ENCODE measurements around the gene ERBB2.
A peak's percentile ranks its signal among the peaks of the same experiment; 100 is the strongest.
"Not testable (repeated sequence)": the region's sequence is repeated elsewhere in the genome, so short reads cannot be mapped to it uniquely, and the experiment has no call there.

Gene ERBB2

DNA sequence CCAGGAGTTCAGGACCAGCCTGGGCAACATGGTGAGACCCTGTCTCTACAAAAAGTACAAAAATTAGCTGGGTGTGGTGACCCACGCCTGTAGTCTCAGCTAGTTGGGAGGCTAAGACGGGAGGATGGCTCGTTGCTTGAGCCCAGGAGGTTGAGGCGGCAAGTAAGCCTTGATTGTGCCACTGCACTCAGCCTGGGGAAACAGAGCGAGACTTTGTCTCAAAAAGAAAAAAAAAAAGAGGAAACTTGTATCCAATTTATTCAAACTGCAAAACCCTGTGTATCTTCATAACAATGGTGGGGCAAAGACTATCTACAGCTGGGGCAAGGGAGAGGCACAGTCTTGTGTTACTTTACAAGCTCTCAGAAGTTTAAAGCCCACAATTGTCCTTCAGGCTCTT is 59.3 kb downstream of the ERBB2 start:
- peak overlapping the region; percentile 90 for H3K27ac Mint-ChIP-seq
- peak overlapping the region; percentile 71 for H3K4me3 Mint-ChIP-seq
- peaks cover 81% of the 10 kb centered on the region for H3K4me1 Mint-ChIP-seq
- no peaks in the 10 kb centered on the region for H3K9me3 Mint-ChIP-seq
- H3K36me3 Mint-ChIP-seq = peaks cover 96% of the 10 kb centered on the region
- ATAC-seq = no peak
- DNase-seq (ENCODE audit: low spot score in 2 of 2) = no peak

DNA sequence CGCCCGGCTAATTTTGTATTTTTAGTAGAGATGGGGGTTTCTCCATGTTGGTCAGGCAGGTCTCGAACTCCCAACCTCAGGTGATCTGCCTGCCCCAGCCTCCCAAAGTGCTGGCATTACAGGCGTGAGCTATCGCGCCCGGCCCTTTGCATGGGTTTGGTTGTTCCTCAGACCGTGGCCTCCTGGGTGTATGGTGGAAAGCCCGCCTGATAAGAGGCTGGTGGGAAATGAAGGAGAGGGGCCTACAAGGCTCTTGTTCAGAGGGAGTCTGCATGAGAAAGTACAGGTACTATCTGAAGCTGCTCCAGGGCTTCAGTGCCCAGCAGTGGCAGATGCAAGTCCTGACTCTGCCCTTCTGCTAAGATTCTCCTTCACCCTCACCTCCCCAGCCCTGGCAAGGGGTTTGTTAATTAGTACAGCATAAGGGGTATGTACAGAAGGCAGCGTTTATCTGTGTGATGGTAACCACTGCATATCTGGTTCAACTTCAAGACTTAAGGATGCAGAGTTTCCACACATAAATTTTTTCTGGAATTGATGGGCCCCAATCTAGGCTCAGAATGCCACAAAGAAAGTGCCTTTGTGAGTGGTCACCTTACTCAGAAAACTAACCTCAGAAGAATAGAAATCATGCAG is 62.1 kb downstream of the ERBB2 start:
- no peak for DNase-seq (ENCODE audit: low spot score in 2 of 2)
- peaks cover 84% of the 10 kb centered on the region for H3K4me1 Mint-ChIP-seq
- ATAC-seq = peak; percentile 42
- H3K4me3 Mint-ChIP-seq = peak overlapping the region; percentile 8
- peak overlapping the region; percentile 84 for H3K27ac Mint-ChIP-seq
- peaks cover 100% of the 10 kb centered on the region for H3K36me3 Mint-ChIP-seq
- H3K9me3 Mint-ChIP-seq = no peaks in the 10 kb centered on the region

DNA sequence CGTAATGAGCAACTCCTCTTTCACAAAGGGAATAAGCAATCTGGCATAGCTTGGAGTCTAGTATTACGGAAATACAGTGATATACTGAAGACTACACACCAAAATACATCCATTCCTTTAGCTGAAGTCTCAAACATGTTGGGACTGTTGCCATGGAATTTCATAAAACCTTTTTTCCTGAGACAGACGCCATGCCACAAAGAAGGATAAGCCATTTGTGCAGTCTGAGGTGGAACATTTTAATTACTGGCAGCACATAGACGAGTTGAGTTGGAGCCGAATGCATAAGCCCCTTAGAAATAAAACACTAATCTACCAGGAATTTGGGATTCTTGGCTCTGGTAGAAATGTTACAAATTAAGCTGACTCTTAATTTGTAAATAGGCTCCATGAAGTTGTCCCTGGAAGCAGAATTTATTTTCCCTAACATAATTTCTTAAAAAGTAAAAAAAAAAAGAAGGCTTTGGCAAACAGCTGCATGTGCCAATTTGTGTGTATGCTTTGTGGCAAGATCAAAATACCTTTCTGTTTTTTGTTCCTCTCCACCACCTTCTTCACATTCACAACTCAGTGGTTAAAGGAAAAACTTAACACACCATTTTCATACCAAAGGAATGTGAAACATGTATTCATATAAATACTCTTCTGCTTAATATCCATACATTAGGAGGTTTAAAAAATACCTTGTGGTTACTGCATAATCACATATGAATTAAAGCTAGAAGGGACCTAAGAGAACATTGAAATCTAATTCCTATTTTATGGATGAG is 63.4 kb downstream of the ERBB2 start:
- ATAC-seq (no peak), DNase-seq (ENCODE audit: low spot score in 2 of 2) (no peak)
- Mint-ChIP-seq H3K27ac (peak overlapping the region; percentile 84), H3K4me3 (no peak overlapping the region), H3K9me3 (no peaks in the 10 kb centered on the region), H3K36me3 (peaks cover 100% of the 10 kb centered on the region), H3K4me1 (peaks cover 84% of the 10 kb centered on the region)

DNA sequence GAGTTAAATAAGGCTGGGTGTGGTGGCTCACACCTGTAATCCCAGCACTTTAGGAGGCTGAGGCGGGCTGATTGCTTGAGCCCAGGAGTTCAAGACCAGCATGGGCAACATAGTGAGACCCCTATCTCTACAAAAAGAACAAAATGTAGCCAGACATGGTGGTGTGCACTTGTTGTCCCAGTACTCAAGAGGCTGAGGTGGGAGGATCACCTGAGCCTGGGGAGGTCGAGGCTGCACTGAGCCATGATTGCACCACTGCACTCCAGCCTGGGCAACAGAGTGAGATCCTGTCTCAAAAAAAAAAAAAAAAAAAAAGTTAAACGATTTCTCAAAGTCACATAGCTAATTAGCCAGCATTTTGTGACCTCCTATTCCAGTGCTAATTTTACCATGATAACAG is 64.3 kb downstream of the ERBB2 start:
- H3K27ac Mint-ChIP-seq; DNase-seq (ENCODE audit: low spot score in 2 of 2); H3K9me3 Mint-ChIP-seq; ATAC-seq; H3K4me3 Mint-ChIP-seq: not testable (repeated sequence)
- H3K36me3 Mint-ChIP-seq = peaks cover 100% of the 10 kb centered on the region
- H3K4me1 Mint-ChIP-seq = peaks cover 84% of the 10 kb centered on the region

DNA sequence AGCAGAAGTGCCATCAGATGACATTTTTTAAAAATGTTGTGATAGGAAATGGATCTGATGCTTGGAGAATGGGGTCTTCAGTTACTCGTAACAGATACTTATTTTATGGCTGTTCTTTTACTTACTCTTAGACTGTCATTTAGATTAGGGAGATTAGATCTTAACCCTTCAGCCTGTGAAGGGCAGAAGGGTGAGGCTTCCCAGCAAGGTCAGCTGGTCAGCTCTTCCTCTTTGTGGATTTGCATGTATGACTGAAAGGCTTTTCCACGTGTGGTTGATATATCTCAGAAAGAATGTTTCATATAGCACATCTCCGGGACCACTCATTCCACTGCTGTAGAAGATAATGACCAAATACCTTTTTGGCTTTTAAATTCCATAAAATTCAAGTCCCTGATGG is 65.3 kb downstream of the ERBB2 start:
- DNase-seq (ENCODE audit: low spot score in 2 of 2) (no peak), ATAC-seq (no peak)
- no peak overlapping the region for H3K4me3 Mint-ChIP-seq
- peak overlapping the region; percentile 93 for H3K27ac Mint-ChIP-seq
- no peaks in the 10 kb centered on the region for H3K9me3 Mint-ChIP-seq
- peaks cover 100% of the 10 kb centered on the region for H3K36me3 Mint-ChIP-seq
- peaks cover 85% of the 10 kb centered on the region for H3K4me1 Mint-ChIP-seq

DNA sequence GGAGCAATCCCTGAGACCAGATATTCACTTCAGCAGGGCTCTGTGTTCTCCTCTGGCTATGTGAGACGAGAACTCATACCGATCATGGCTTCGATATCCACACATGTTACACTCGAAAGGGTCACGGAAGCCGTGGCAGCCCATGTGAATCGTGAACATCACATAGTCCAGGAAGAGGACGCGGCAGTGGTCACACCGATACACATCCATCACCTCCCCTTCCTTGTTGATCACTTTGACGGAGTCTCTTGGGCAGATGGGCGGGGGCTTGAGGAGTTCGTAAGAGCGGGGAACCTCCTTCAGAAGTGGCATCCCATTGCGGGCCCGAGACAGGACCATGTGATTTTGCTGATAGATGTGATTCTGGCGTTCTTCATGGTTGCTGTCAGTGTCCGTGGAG is 65.9 kb downstream of the ERBB2 start:
- peaks cover 86% of the 10 kb centered on the region for H3K4me1 Mint-ChIP-seq
- DNase-seq (ENCODE audit: low spot score in 2 of 2) (no peak), ATAC-seq (no peak)
- peak overlapping the region; percentile 58 for H3K4me3 Mint-ChIP-seq
- no peaks in the 10 kb centered on the region for H3K9me3 Mint-ChIP-seq
- H3K36me3 Mint-ChIP-seq = peaks cover 100% of the 10 kb centered on the region
- peak overlapping the region; percentile 93 for H3K27ac Mint-ChIP-seq

DNA sequence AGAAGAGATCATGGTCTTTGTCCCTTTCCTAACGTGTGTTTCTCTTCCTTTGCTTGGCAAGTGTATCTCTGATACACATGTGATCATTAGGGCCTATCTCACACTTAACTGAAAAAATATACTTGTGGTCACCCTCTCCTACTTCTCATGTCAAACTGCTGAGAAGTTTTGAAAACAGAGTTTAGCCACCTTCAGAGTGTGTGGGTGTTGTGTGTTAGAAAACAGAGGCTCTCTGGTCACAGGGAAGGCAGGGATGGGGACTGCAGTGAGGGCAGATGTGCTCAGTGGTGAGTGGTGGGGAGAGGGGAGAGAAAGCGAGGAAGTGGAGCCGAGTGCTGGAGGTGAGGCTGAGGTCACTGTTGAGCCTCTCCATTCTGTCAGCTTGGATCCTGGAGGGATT is 67.3 kb downstream of the ERBB2 start:
- H3K27ac Mint-ChIP-seq = peak overlapping the region; percentile 93
- H3K9me3 Mint-ChIP-seq = no peaks in the 10 kb centered on the region
- peak overlapping the region; percentile 58 for H3K4me3 Mint-ChIP-seq
- ATAC-seq (peak; percentile 27), DNase-seq (ENCODE audit: low spot score in 2 of 2) (no peak)
- peaks cover 88% of the 10 kb centered on the region for H3K4me1 Mint-ChIP-seq
- H3K36me3 Mint-ChIP-seq = peaks cover 100% of the 10 kb centered on the region

DNA sequence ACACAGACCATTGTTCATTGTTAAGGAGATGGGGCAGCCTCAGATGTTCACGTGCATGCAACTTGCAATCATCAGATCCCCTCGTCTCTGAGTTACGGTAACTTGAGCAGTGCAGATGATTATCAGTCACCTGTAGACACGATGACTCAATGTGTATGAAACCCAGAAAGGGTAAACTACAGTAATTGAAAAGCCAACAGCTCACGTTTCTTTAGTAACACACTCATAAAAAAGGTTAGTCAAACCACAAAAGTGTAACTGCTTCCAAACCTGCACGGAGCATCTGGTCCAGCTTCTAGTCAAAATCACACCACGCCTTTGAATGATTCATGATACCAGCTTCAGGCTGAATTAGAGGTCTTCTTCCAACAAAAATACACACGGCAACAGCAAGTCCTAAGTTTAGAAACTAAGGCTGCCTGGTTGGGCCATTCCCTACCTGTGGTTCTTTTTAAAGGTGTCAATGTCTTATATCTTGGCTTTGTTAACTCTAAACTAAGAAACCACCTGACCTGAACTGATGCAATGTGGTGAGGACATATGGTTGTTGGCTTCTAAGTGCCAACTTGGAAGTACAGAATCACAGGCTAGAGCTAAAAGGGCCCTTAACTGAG is 70.2 kb downstream of the ERBB2 start:
- H3K27ac Mint-ChIP-seq = peak overlapping the region; percentile 91
- peaks cover 98% of the 10 kb centered on the region for H3K4me1 Mint-ChIP-seq
- ATAC-seq (peak; percentile 91), DNase-seq (ENCODE audit: low spot score in 2 of 2) (peak in 1 of 2 donors; percentile 80)
- H3K9me3 Mint-ChIP-seq = no peaks in the 10 kb centered on the region
- H3K4me3 Mint-ChIP-seq = peak overlapping the region; percentile 72
- peaks cover 97% of the 10 kb centered on the region for H3K36me3 Mint-ChIP-seq

DNA sequence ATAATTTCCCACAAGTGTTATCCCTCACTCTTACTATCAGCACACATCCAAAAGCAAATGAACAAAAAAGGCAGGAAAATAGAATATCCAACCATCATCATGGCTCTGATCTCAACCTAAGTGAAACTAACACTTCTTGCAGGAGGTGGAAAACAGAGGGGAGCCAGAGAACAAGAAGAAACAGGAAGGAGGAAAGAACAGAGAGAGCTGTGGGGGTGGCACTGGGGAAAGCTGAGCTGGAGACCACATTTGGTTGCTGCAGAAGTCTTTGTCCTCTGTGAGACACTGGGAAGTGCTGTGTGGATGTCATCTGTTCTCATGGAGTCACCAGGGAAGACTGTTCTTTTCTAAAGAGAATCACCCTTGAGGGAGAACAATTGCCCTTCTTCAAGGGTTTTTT is 72.6 kb downstream of the ERBB2 start:
- no peaks in the 10 kb centered on the region for H3K9me3 Mint-ChIP-seq
- peak overlapping the region; percentile 72 for H3K4me3 Mint-ChIP-seq
- no peak for ATAC-seq
- peaks cover 95% of the 10 kb centered on the region for H3K4me1 Mint-ChIP-seq
- H3K27ac Mint-ChIP-seq = peak overlapping the region; percentile 91
- peaks cover 97% of the 10 kb centered on the region for H3K36me3 Mint-ChIP-seq
- DNase-seq (ENCODE audit: low spot score in 2 of 2) = no peak

DNA sequence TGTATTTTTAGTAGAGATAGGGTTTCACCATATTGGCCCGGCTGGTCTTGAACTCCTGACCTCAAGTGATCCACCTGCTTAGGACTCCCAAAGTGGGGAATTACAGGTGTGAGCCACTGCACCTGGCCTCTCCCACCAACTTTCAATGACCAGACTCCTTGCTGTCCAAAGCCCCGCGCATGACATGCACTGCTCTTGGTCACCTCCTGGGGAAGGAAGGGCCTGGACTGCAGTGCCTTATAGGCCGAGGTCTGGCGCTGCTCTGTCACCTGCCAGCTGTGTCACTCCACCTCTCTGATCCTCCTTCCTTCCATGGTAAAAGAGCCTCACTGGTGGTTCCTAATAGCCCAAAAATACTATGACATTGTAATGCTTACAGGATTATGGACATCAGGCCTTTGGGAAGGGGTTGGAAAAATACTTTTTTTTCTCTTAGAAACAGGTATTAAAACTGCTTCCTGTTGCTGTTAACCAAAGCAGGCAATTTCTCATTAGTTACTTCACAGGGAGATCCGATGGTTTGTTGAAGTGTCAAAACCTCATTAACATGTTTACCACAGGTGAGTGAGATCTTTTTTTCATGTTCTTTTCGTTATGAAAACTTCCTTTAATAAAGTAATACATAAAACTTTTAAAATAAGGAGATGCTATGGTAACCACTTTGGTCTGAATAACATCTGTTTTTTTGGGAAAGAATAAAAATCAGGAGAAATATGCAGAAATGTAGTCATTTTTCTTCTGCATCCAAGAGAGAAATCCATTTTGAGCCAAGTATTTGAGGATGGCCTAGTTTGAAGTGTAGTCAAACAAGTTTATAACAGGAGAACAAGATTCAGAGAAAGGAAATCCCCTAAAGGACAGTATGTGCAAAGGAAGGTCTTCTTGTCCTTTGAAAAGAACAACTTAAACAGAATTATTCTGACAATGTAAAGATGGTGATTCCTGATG is 73.4 kb downstream of the ERBB2 start:
- Mint-ChIP-seq H3K4me3 (peak overlapping the region; percentile 72), H3K36me3 (peaks cover 94% of the 10 kb centered on the region), H3K4me1 (peaks cover 91% of the 10 kb centered on the region), H3K27ac (peak overlapping the region; percentile 91), H3K9me3 (no peaks in the 10 kb centered on the region)
- no peak for ATAC-seq
- no peak for DNase-seq (ENCODE audit: low spot score in 2 of 2)

DNA sequence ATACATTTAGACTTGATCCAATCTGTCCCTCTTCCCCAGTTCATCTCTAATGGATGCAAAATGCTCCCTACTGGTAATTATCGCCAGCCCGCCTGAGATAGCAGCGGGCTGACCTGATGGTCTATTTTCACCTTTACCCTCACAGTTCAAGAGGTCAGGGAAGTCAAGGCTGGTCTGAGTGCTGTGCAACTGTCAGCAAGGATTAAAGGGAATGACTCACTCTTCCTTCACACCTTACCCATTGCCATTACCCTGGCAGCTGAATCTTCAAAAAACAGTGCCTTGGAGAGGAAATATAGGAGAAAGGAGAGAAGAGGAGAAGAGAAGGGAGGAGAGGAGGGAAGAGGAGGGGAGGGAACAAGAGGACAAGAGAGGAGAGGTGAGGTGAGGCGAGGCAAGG is 74.2 kb downstream of the ERBB2 start:
- H3K4me1 Mint-ChIP-seq = peaks cover 83% of the 10 kb centered on the region
- peaks cover 94% of the 10 kb centered on the region for H3K36me3 Mint-ChIP-seq
- H3K27ac Mint-ChIP-seq = peak overlapping the region; percentile 91

DNA sequence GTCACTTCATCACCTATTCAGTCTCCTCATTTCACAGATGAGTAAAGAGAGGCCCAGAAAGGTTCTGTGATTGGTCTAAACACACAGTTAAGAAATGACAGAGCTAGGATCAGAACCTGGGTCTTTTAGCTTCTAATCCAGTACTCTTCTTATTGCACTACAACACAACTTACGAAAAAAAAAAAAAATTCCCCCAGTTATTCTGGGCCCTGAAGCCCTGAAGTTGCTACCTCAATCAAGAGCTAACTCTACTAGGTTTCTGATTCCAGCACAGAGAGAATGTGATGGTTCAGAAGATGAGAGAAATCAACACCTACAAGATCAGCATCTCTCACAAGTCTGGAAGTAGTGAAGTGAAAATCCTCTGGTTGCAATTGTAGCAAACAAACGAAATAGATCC is 75.2 kb downstream of the ERBB2 start:
- peaks cover 92% of the 10 kb centered on the region for H3K36me3 Mint-ChIP-seq
- peaks cover 80% of the 10 kb centered on the region for H3K4me1 Mint-ChIP-seq
- peak overlapping the region; percentile 91 for H3K27ac Mint-ChIP-seq
- ATAC-seq (peak; percentile 49), DNase-seq (ENCODE audit: low spot score in 2 of 2) (no peak)
- no peaks in the 10 kb centered on the region for H3K9me3 Mint-ChIP-seq
- H3K4me3 Mint-ChIP-seq = peak overlapping the region; percentile 72

More for the DNA sequence above, 74.2 kb downstream of the ERBB2 start:
- no peaks in the 10 kb centered on the region for H3K9me3 Mint-ChIP-seq
- no peak for DNase-seq (ENCODE audit: low spot score in 2 of 2)
- no peak for ATAC-seq
- peak overlapping the region; percentile 72 for H3K4me3 Mint-ChIP-seq

DNA sequence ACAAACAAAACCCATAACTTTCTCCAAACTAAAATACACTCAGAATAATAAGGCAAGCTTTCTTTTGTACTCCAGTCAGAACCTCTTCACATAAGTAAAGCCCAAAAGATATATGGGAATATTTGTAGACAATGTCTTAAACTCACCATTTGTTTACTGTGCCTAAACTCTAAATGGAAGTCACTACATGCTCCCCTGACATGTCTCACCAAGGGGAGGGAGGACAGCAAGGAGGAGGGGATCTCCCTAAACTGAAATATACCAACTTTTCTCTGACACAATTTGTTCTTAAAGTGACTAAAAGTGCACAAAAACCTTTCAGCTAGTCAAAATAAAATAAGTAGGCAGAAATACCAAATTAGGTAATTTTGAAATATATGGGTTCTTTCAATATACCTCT is 76.4 kb downstream of the ERBB2 start:
- peaks cover 78% of the 10 kb centered on the region for H3K4me1 Mint-ChIP-seq
- H3K4me3 Mint-ChIP-seq = peak overlapping the region; percentile 72
- H3K9me3 Mint-ChIP-seq = no peaks in the 10 kb centered on the region
- H3K27ac Mint-ChIP-seq = peak overlapping the region; percentile 91
- ATAC-seq = peak; percentile 51
- no peak for DNase-seq (ENCODE audit: low spot score in 2 of 2)
- peaks cover 87% of the 10 kb centered on the region for H3K36me3 Mint-ChIP-seq

DNA sequence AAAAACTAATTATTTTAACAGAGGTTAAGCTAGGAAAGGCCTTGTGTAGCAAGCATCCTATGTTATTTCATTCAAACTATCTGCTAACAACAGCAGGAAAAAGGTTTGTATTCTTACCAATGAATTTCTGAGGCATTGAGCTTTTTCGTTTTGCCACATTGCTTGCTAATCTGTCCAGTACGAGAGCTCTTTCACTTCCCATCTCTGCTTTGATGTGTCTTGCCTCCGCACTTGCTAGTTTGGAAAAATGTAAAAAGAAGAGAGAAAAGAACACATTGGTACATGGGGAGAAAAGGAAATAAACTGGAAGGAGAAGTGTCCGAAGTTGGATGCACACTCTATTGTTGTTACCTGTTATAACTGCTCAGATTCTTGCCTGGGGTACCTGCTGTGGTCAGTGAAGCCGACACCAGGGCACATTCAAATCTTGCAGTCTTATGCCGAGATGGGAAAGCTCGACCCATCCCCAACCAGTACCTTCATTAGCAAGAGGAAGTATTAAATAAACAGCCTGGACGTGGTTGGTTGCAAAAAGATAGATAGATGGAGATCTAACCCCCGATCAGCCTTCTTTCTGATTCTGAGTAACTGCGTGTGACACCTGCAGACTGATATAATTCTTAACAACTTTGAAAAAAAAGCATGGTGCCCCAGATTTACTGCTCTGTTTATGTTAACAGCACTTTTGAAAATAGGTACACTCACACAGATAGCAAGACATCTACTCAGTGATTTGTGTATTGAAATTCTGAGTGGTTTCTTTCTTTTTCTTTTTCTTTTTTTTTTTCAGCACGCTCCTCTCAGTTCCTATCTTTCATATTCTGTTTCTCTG is 77.9 kb downstream of the ERBB2 start:
- peaks cover 87% of the 10 kb centered on the region for H3K36me3 Mint-ChIP-seq
- H3K4me3 Mint-ChIP-seq = peak overlapping the region; percentile 72
- ATAC-seq (peak; percentile 89), DNase-seq (ENCODE audit: low spot score in 2 of 2) (peak in 1 of 2 donors; percentile 75)
- H3K4me1 Mint-ChIP-seq = peaks cover 78% of the 10 kb centered on the region
- H3K27ac Mint-ChIP-seq = peak overlapping the region; percentile 91
- H3K9me3 Mint-ChIP-seq = no peaks in the 10 kb centered on the region
